ENCODE results near the gene WFS1.

WFS1 gene

DNA sequence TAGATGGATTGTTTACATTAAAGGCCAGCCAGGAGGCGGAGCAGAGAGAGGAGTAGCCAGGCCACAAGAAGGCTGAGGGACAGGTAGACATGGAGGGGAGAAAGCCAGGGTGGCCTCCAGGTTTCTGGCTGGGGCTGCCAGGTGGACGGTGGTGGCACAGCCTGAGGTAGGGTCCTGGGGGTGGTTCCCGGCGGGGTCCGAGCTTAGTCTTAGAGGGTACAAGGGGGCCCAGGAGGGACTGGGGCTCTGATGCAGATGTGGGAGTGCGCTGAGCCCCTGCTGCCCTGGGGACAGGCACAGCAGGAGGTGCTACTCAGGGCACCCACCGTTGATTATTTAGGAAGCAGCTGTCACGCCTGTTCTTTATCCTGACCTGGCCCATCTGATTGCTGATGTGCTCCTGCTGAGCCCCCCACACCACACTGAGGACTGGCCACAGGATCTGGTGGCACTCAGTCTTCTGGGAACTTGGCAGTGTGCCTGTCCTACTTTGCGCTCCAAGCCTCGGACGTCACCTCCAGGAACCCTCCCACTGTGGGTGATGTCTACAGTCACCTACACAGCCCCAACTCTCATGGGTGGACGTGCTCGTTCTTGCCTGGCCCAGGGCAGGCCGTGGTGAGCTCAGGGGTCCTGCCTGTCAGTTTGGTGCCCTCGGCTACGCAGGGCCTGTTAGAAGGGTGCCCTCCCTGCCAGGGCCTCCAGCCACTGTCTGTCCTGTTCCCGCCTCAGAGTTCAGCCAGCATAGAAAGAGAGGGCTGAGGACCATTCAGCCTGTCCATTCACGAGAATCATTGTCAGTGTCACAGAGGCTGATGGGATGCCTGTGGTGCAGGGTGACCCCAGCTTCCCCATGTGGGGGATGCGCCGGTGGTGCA, 12.0 kb downstream of the WFS1 start:
- Histone ChIP-seq H3K9me3 (ENCODE audit: control insufficient read depth, insufficient read depth, low read depth, low read length) (no peaks in the 10 kb centered on the region), H3K9ac (ENCODE audit: low read length) (no peak overlapping the region), H3K27me3 (ENCODE audit: control insufficient read depth, insufficient read depth, low read length) (no peaks in the 10 kb centered on the region), H3K27ac (ENCODE audit: low read depth, low read length) (no peak overlapping the region), H3K4me1 (ENCODE audit: control insufficient read depth, insufficient read depth, low read length) (no peaks in the 10 kb centered on the region; the same call in 1 of the 2 replicates), H3K36me3 (ENCODE audit: control insufficient read depth, insufficient read depth, low read length) (peaks cover 34% of the 10 kb centered on the region), H3K4me3 (ENCODE audit: low read depth, low read length) (no peak overlapping the region)

- Histone ChIP-seq H3K27ac (ENCODE audit: low read depth, low read length) (no peak overlapping the region), H3K9ac (ENCODE audit: low read length) (no peak overlapping the region), H3K36me3 (ENCODE audit: control insufficient read depth, insufficient read depth, low read length) (peaks cover 40% of the 10 kb centered on the region), H3K4me3 (ENCODE audit: low read depth, low read length) (no peak overlapping the region), H3K27me3 (ENCODE audit: control insufficient read depth, insufficient read depth, low read length) (no peaks in the 10 kb centered on the region), H3K9me3 (ENCODE audit: control insufficient read depth, insufficient read depth, low read depth, low read length) (no peaks in the 10 kb centered on the region), H3K4me1 (ENCODE audit: control insufficient read depth, insufficient read depth, low read length) (no peaks in the 10 kb centered on the region; the same call in 1 of the 2 replicates)
These were observed 12.7 kb downstream of the WFS1 start for GRCh38 chr4:6282314-6282771.

DNA sequence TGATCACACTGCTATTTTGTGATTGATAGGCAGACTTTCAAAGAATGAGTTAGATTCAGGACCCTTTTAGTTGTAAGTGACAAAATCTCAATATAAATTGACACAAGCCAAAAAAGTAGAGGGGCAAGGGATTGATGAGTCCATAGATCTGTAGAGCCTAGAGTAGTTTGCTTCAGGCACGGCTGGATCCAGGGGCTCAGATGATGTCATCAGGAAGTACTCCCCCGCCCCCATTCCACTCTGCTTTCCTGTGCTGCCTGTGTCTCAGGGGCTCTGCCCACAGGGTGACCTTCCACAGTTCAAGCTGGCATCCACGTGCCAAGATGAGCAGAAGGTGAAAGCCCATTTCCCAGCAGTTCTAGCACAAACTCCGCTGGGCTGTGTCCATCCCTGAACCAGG, 13.6 kb downstream of the WFS1 start:
- Histone ChIP-seq H3K36me3 (ENCODE audit: control insufficient read depth, insufficient read depth, low read length) (peaks cover 38% of the 10 kb centered on the region), H3K9me3 (ENCODE audit: control insufficient read depth, insufficient read depth, low read depth, low read length) (no peaks in the 10 kb centered on the region), H3K27ac (ENCODE audit: low read depth, low read length) (no peak overlapping the region), H3K27me3 (ENCODE audit: control insufficient read depth, insufficient read depth, low read length) (no peaks in the 10 kb centered on the region), H3K9ac (ENCODE audit: low read length) (no peak overlapping the region), H3K4me1 (ENCODE audit: control insufficient read depth, insufficient read depth, low read length) (no peaks in the 10 kb centered on the region; the same call in 1 of the 2 replicates), H3K4me3 (ENCODE audit: low read depth, low read length) (no peak overlapping the region)

GRCh38 chr4:6287017-6287788, 17.6 kb downstream of the WFS1 start:
- Histone ChIP-seq H3K4me3 (ENCODE audit: low read depth, low read length) (no peak overlapping the region), H3K4me1 (ENCODE audit: control insufficient read depth, insufficient read depth, low read length) (no peaks in the 10 kb centered on the region), H3K36me3 (ENCODE audit: control insufficient read depth, insufficient read depth, low read length) (peaks cover 49% of the 10 kb centered on the region), H3K9ac (ENCODE audit: low read length) (no peak overlapping the region), H3K9me3 (ENCODE audit: control insufficient read depth, insufficient read depth, low read depth, low read length) (no peaks in the 10 kb centered on the region), H3K27me3 (ENCODE audit: control insufficient read depth, insufficient read depth, low read length) (no peaks in the 10 kb centered on the region), H3K27ac (ENCODE audit: low read depth, low read length) (no peak overlapping the region)

DNA sequence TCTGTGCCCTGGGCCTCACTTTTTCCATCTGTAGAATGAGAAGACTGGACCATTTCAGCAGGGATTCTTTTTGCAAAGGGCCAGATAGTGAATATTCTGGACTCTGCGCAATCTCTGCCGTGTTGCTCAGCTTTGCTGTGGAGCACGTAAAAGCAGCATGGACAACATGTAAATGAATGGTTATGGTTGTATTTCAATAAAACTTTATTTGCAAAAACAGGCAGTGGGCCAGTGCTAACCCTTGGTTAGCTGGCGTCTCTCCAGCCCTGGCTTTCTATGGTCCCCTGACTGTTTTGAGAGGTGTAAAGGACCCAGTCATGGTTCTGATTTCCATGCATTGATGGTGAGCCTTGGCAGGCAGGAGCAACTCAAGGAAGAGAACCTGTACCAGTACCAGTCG, 18.7 kb downstream of the WFS1 start:
- Histone ChIP-seq H3K9me3 (ENCODE audit: control insufficient read depth, insufficient read depth, low read depth, low read length) (no peaks in the 10 kb centered on the region), H3K27ac (ENCODE audit: low read depth, low read length) (no peak overlapping the region), H3K4me1 (ENCODE audit: control insufficient read depth, insufficient read depth, low read length) (no peaks in the 10 kb centered on the region), H3K36me3 (ENCODE audit: control insufficient read depth, insufficient read depth, low read length) (peaks cover 55% of the 10 kb centered on the region), H3K4me3 (ENCODE audit: low read depth, low read length) (no peak overlapping the region), H3K9ac (ENCODE audit: low read length) (no peak overlapping the region), H3K27me3 (ENCODE audit: control insufficient read depth, insufficient read depth, low read length) (no peaks in the 10 kb centered on the region)

DNA sequence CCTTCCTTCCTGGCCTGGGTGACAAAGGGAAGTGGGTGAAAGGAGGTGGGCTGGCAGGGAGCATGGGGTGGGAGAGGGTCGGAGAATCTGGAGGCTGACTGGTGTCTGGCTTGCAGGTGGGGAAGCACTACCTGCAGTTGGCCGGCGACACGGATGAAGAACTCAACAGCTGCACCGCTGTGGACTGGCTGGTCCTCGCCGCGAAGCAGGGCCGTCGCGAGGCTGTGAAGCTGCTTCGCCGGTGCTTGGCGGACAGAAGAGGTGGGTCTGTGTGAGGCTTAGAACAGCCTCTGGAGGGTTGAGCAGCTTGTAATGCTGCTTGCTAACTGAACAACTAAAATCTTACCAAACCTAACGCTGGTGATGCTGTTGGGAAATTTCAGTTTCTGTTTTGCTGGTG, 19.2 kb downstream of the WFS1 start:
- Histone ChIP-seq H3K27me3 (ENCODE audit: control insufficient read depth, insufficient read depth, low read length) (no peaks in the 10 kb centered on the region), H3K27ac (ENCODE audit: low read depth, low read length) (no peak overlapping the region), H3K9me3 (ENCODE audit: control insufficient read depth, insufficient read depth, low read depth, low read length) (no peaks in the 10 kb centered on the region), H3K9ac (ENCODE audit: low read length) (no peak overlapping the region), H3K4me3 (ENCODE audit: low read depth, low read length) (no peak overlapping the region), H3K36me3 (ENCODE audit: control insufficient read depth, insufficient read depth, low read length) (peaks cover 60% of the 10 kb centered on the region), H3K4me1 (ENCODE audit: control insufficient read depth, insufficient read depth, low read length) (no peaks in the 10 kb centered on the region)

DNA sequence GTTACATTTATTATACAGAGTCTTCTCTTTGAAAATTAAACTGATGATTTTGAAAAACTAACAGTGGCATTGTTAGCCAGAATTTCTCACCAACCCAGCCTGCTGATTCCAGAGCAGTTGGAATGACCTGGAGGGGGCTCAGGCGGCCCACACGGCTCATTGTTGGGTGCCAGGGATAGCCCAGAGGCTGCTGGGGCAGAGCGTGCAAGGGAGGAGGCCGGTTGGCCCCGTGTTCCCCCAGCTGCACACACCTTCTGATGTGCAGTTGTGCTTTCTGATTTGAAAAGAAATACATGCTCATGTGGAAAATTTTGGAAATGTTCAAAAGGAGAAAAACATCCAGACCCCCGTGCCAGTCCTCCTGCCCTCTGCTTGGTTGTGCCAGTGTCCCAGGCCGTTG, 20.6 kb downstream of the WFS1 start:
- Histone ChIP-seq H3K9ac (ENCODE audit: low read length) (no peak overlapping the region), H3K4me3 (ENCODE audit: low read depth, low read length) (no peak overlapping the region), H3K27me3 (ENCODE audit: control insufficient read depth, insufficient read depth, low read length) (no peaks in the 10 kb centered on the region), H3K27ac (ENCODE audit: low read depth, low read length) (no peak overlapping the region), H3K4me1 (ENCODE audit: control insufficient read depth, insufficient read depth, low read length) (no peaks in the 10 kb centered on the region), H3K36me3 (ENCODE audit: control insufficient read depth, insufficient read depth, low read length) (peaks cover 74% of the 10 kb centered on the region), H3K9me3 (ENCODE audit: control insufficient read depth, insufficient read depth, low read depth, low read length) (no peaks in the 10 kb centered on the region)

DNA sequence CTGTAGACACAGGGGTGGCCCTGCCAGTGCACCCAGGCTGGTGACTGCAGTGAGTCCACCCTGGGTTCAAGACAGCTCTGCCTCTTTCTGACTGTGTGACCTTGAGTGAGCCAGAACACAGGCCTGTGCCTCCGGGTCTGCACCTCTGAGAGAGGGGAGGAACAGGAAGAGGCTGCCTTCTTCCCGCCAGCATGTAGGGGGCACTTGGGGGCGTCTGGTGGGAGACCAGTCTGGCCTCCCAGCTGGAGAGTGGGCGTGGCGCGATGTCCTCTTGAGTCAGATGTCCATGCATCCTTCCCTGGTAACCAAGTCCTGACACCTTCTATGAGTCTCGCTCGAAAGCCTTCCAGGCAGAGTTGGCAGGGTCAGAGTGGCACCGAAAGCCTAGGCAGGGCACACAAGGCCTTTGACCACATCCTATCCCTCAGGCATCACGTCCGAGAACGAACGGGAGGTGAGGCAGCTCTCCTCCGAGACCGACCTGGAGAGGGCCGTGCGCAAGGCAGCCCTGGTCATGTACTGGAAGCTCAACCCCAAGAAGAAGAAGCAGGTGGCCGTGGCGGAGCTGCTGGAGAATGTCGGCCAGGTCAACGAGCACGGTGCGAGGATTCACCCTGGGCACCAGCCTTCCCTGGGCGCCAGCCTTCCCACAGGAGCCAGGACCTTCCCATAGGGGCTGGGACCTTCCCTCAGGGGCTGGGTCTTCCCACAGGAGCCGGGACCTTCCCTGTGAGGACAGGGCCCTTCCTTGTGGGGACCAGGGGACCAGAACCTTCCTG, 21.3 kb downstream of the WFS1 start:
- H3K9ac ChIP-seq (ENCODE audit: low read length), result no peak overlapping the region
- peaks cover 81% of the 10 kb centered on the region for H3K36me3 ChIP-seq (ENCODE audit: control insufficient read depth, insufficient read depth, low read length)

DNA sequence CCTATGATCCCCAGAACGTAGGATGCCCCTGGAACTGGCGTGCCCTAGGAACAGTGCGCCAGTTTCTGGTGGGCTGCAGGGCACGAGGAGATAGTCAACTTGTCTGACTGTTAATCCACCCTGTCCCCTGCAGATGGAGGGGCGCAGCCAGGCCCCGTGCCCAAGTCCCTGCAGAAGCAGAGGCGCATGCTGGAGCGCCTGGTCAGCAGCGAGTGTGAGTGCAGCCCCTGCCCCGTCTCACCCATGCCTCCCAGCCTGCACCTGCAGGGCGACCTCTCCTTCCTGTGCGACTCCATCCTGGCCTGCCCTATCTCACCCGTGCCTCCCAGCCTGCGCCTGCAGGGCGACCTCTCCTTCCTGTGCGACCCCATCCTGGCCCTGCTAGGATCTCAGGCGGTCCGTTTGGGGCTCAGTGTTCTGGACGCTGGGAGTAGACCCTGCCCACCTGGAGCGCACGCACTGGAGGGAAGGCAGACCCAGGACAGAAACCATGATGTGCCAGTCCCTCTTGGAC, 22.2 kb downstream of the WFS1 start:
- H3K36me3 ChIP-seq (ENCODE audit: control insufficient read depth, insufficient read depth, low read length), result peaks cover 86% of the 10 kb centered on the region
- no peak overlapping the region for H3K4me3 ChIP-seq (ENCODE audit: low read depth, low read length)
- H3K27me3 ChIP-seq (ENCODE audit: control insufficient read depth, insufficient read depth, low read length), result no peaks in the 10 kb centered on the region
- no peak overlapping the region for H3K9ac ChIP-seq (ENCODE audit: low read length)
- H3K27ac ChIP-seq (ENCODE audit: low read depth, low read length), result no peak overlapping the region
- no peaks in the 10 kb centered on the region for H3K9me3 ChIP-seq (ENCODE audit: control insufficient read depth, insufficient read depth, low read depth, low read length)
- H3K4me1 ChIP-seq (ENCODE audit: control insufficient read depth, insufficient read depth, low read length), result no peaks in the 10 kb centered on the region

More for the DNA sequence above, 21.3 kb downstream of the WFS1 start:
- Histone ChIP-seq H3K27ac (ENCODE audit: low read depth, low read length) (no peak overlapping the region), H3K4me1 (ENCODE audit: control insufficient read depth, insufficient read depth, low read length) (no peaks in the 10 kb centered on the region), H3K9me3 (ENCODE audit: control insufficient read depth, insufficient read depth, low read depth, low read length) (no peaks in the 10 kb centered on the region), H3K27me3 (ENCODE audit: control insufficient read depth, insufficient read depth, low read length) (no peaks in the 10 kb centered on the region), H3K4me3 (ENCODE audit: low read depth, low read length) (no peak overlapping the region)

- Histone ChIP-seq H3K9me3 (ENCODE audit: control insufficient read depth, insufficient read depth, low read depth, low read length) (no peaks in the 10 kb centered on the region), H3K4me3 (ENCODE audit: low read depth, low read length) (no peak overlapping the region), H3K27me3 (ENCODE audit: control insufficient read depth, insufficient read depth, low read length) (no peaks in the 10 kb centered on the region), H3K4me1 (ENCODE audit: control insufficient read depth, insufficient read depth, low read length) (no peaks in the 10 kb centered on the region), H3K36me3 (ENCODE audit: control insufficient read depth, insufficient read depth, low read length) (peaks cover 86% of the 10 kb centered on the region), H3K9ac (ENCODE audit: low read length) (no peak overlapping the region), H3K27ac (ENCODE audit: low read depth, low read length) (no peak overlapping the region)
These were observed 22.9 kb downstream of the WFS1 start for GRCh38 chr4:6292376-6293096.

Data from HUES6 (cell line).